Suppressor macrophage treated with lipopolysaccharide for 1 hour (primary cell): ENCODE data around the gene SSBP4.

Experiments used
- DNase-seq, 3 donors: peaks; one replicate each; pipeline ENCODE4 v3.0.0-alpha.2; 2020 to 2022

SSBP4 gene

GRCh38 chr19:18445262-18445948, 26.2 kb downstream of the SSBP4 start:
- DNase-seq = no peak

- no peak for DNase-seq
These were observed 27.1 kb downstream of the SSBP4 start for GRCh38 chr19:18446145-18446810.

GRCh38 chr19:18446811-18447359, 27.7 kb downstream of the SSBP4 start:
- no peak for DNase-seq

GRCh38 chr19:18449552-18449951, 30.4 kb downstream of the SSBP4 start:
- no peak for DNase-seq

GRCh38 chr19:18450021-18450930, 31.1 kb downstream of the SSBP4 start:
- no peak for DNase-seq

GRCh38 chr19:18450931-18451836, 32.0 kb downstream of the SSBP4 start:
- peak; percentile 78 to 88 (median 84) for DNase-seq

GRCh38 chr19:18452386-18452785, 33.2 kb downstream of the SSBP4 start:
- no peak for DNase-seq

GRCh38 chr19:18453269-18454024, 34.2 kb downstream of the SSBP4 start:
- no peak for DNase-seq

GRCh38 chr19:18456279-18456678, 37.1 kb downstream of the SSBP4 start:
- no peak for DNase-seq

- no peak for DNase-seq
These were observed 37.8 kb downstream of the SSBP4 start for GRCh38 chr19:18456974-18457373.

- no peak for DNase-seq
These were observed 38.5 kb downstream of the SSBP4 start for GRCh38 chr19:18457483-18458331.

- no peak for DNase-seq
These were observed 41.7 kb downstream of the SSBP4 start for GRCh38 chr19:18460900-18461299.

GRCh38 chr19:18461471-18461870, 42.3 kb downstream of the SSBP4 start:
- DNase-seq = no peak

GRCh38 chr19:18464646-18465045, 45.4 kb downstream of the SSBP4 start:
- no peak for DNase-seq

- DNase-seq = no peak
These were observed 46.2 kb downstream of the SSBP4 start for GRCh38 chr19:18465214-18465963.

GRCh38 chr19:18465964-18466339, 46.8 kb downstream of the SSBP4 start:
- no peak for DNase-seq

GRCh38 chr19:18466354-18466753, 47.2 kb downstream of the SSBP4 start:
- DNase-seq = no peak

- no peak for DNase-seq
These were observed 48.8 kb downstream of the SSBP4 start for GRCh38 chr19:18467978-18468377.

- peak in 1 of 3 donors; percentile 32 for DNase-seq
These were observed 49.3 kb downstream of the SSBP4 start for GRCh38 chr19:18468517-18468916.
